HepG2 (cell line): ENCODE data around the gene DNAJC7. TPM values are rescaled to one million over a fixed set of nuclear protein-coding genes. Genes with fewer than 3 reads are reported as not detected.
A peak's percentile ranks its signal among the peaks of the same experiment; 100 is the strongest.

Experiments used
- EP300 ChIP-seq, 3 experiments: sonication (generic) in 1 of 3; formaldehyde crosslinking in 1 of 3; IDR thresholded peaks; 2 replicates each; pipeline versions ENCODE4 v1.5.1 to v1.6.1; 2011 to 2020; ENCODE audit warnings: low read depth in 2 of 3, low read length in 2 of 3, borderline replicate concordance in 1 of 3, improper control_type of control experiment in 1 of 3, mild to moderate bottlenecking in 1 of 3, missing genetic modification reagents in 1 of 3, moderate library complexity in 1 of 3
- ETS1 ChIP-seq: sonication (generic); formaldehyde crosslinking; IDR thresholded peaks from 2 replicates; pipeline ENCODE4 v1.4.0; 2020; ENCODE audit warnings: missing genetic modification reagents
- JUN ChIP-seq: sonication (generic); formaldehyde crosslinking; IDR thresholded peaks from 2 replicates; pipeline ENCODE4 v1.4.0; 2020; ENCODE audit warnings: mild to moderate bottlenecking, missing genetic modification reagents
- MAFK ChIP-seq, 2 experiments: IDR thresholded peaks in 1 of 2; conservative IDR thresholded peaks in 1 of 2; 2 replicates each; pipeline ENCODE4 v1.6.1; 2011; ENCODE audit warnings: improper control_type of control experiment in 2 of 2, low read length in 2 of 2
- PLSCR1 ChIP-seq: sonication (generic); formaldehyde crosslinking; IDR thresholded peaks from 2 replicates; pipeline ENCODE4 v1.5.0; 2020; ENCODE audit warnings: missing genetic modification reagents, mild to moderate bottlenecking, borderline replicate concordance
- POLR2AphosphoS5 ChIP-seq: IDR thresholded peaks from 2 replicates; pipeline ENCODE4 v1.6.1; 2012; ENCODE audit warnings: low read depth, low read length
- PRPF4 ChIP-seq: fragments of 200-400 bp; formaldehyde crosslinking; IDR thresholded peaks from 2 replicates; pipeline ENCODE4 v1.6.1; 2016; ENCODE audit warnings: low read length, low read depth; ENCODE audit not compliant: poor library complexity, severe bottlenecking
- PTBP1 ChIP-seq: fragments of 200-400 bp; formaldehyde crosslinking; IDR thresholded peaks from 2 replicates; pipeline ENCODE4 v1.6.1; 2018; ENCODE audit warnings: low read length, low read depth; ENCODE audit not compliant: poor library complexity, severe bottlenecking
- RNF219 ChIP-seq: sonication (generic); formaldehyde crosslinking; IDR thresholded peaks from 2 replicates; pipeline ENCODE4 v1.5.0; 2020; ENCODE audit warnings: mild to moderate bottlenecking, missing genetic modification reagents
- SMAD3 ChIP-seq: sonication (generic); formaldehyde crosslinking; IDR thresholded peaks from 2 replicates; pipeline ENCODE4 v1.4.0; 2020; ENCODE audit warnings: missing genetic modification reagents
- ZFP36L1 ChIP-seq: sonication (generic); formaldehyde crosslinking; IDR thresholded peaks from 2 replicates; pipeline ENCODE4 v1.8.0; 2022; ENCODE audit warnings: mild to moderate bottlenecking, missing genetic modification reagents, moderate library complexity
- ZNF331 ChIP-seq: sonication (generic); formaldehyde crosslinking; IDR thresholded peaks from 2 replicates; pipeline ENCODE4 v1.4.0; 2020; ENCODE audit warnings: missing genetic modification reagents
- ZNF367 ChIP-seq: sonication (generic); formaldehyde crosslinking; IDR thresholded peaks from 2 replicates; pipeline ENCODE4 v1.4.0; 2020; ENCODE audit warnings: missing genetic modification reagents, borderline replicate concordance
- ZNF547 ChIP-seq: sonication (generic); formaldehyde crosslinking; IDR thresholded peaks from 2 replicates; pipeline ENCODE4 v1.5.1; 2020; ENCODE audit warnings: mild to moderate bottlenecking, missing genetic modification reagents
- ZNF605 ChIP-seq: sonication (generic); formaldehyde crosslinking; IDR thresholded peaks from 2 replicates; pipeline ENCODE4 v1.8.0; 2022; ENCODE audit warnings: mild to moderate bottlenecking, missing genetic modification reagents
- polyA plus RNA-seq, 8 experiments: library from polyadenylated mRNA; depleted of rRNA in 3 of 8; stranded (reverse) in 7 of 8; unstranded in 1 of 8; fragments of >200 nt; fragmentation: Illumina TruSeq in 4 of 8; extraction: Trizol in 4 of 8; gene quantifications; 2 replicates each; pipeline versions ENCODE4 v1.2.1 to v1.2.3, GENCODE V29; 2011 to 2016; ENCODE audit warnings: low read depth in 4 of 8, missing spikeins in 1 of 8, mixed read lengths in 1 of 8; ENCODE audit not compliant: insufficient read depth in 1 of 8
- total RNA-seq, 5 experiments: library from RNA; depleted of rRNA; stranded (reverse); fragments of >200 nt; fragmentation: Illumina TruSeq; extraction: Trizol; gene quantifications; 2 replicates each; pipeline ENCODE4 v1.2.3, GENCODE V29; 2016; ENCODE audit warnings: low read depth in 1 of 5
- TF ChIP-seq, protein P1 (sequence below): sonication (generic); formaldehyde crosslinking; IDR thresholded peaks from 2 replicates; pipeline ENCODE4 v1.4.0; 2020; ENCODE audit warnings: missing genetic modification reagents; ENCODE audit errors: not compliant biosample characterization
- TF ChIP-seq, protein P2 (sequence below): sonication (generic); formaldehyde crosslinking; IDR thresholded peaks from 2 replicates; pipeline ENCODE4 v1.5.1; 2020; ENCODE audit warnings: missing genetic modification reagents, mild to moderate bottlenecking, borderline replicate concordance

Gene DNAJC7
- total and polyA plus RNA-seq, 2 of the 13 experiments (the other 11 are each of a cell fraction or from before 2014, with no cell fraction given): 47.7 to 132 TPM

- TF ChIP-seq ETS1 (CRISPR knock-in tag) (no peak), POLR2AphosphoS5 (no peak), RNF219 (CRISPR knock-in tag) (0 out of 2 replicates have a peak, but pooled peaks have one; percentile 2), JUN (CRISPR knock-in tag) (no peak), MAFK (conservative IDR thresholded peaks at IDR 0.05 in 1 of 2, IDR thresholded peaks at IDR 0.05 in 1 of 2; ENCODE audit: low read length in 2 of 2) (peak; percentile 63 to 69), SMAD3 (CRISPR knock-in tag) (no peak), ZNF547 (CRISPR knock-in tag) (no peak), EP300 (IDR thresholded peaks at IDR 0.05; ENCODE audit: low read depth in 2 of 2, low read length in 2 of 2) (no peak), EP300 (CRISPR knock-in tag; IDR thresholded peaks at IDR 0.05; ENCODE audit: borderline replicate concordance) (0 out of 2 replicates have a peak, but pooled peaks have one; percentile 6), ZNF331 (CRISPR knock-in tag) (no peak), PLSCR1 (CRISPR knock-in tag) (no peak), PTBP1 (no peak), PRPF4 (no peak), ZNF605 (CRISPR knock-in tag) (0 out of 2 replicates have a peak, but pooled peaks have one; percentile 6), ZNF367 (CRISPR knock-in tag) (0 out of 2 replicates have a peak, but pooled peaks have one; percentile 10), ZFP36L1 (no peak)
- TF ChIP-seq, protein P1, sequence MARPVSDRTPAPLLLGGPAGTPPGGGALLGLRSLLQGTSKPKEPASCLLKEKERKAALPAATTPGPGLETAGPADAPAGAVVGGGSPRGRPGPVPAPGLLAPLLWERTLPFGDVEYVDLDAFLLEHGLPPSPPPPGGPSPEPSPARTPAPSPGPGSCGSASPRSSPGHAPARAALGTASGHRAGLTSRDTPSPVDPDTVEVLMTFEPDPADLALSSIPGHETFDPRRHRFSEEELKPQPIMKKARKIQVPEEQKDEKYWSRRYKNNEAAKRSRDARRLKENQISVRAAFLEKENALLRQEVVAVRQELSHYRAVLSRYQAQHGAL (CRISPR knock-in tag): no peak
- TF ChIP-seq, protein P2, sequence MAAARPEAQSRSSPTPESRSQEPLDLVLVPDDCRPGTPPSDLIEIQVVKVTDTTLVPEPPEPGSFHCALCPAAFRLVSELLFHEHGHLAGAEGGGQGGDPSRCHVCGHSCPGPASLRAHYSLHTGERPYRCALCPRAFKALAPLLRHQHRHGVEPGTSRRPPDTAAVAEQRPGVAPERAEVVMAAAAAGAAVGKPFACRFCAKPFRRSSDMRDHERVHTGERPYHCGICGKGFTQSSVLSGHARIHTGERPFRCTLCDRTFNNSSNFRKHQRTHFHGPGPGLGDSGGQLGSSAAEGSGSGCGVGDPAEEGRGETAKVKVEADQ (CRISPR knock-in tag): no peak
Observed at GRCh38 chr17:42017866-42018200, 594 bp upstream of the DNAJC7 start (continued).
